NCI-H2227 treated with DMSO at 0.1 percent for 48 hours (cell line): Measurements from ENCODE around the gene FRYL.
"Not testable (repeated sequence)": the region's sequence is repeated elsewhere in the genome, so short reads cannot be mapped to it uniquely, and the experiment has no call there.

Source experiments
- DNase-seq: peaks from one replicate; lab custom pipeline; 2025; lab: John Stamatoyannopoulos, UW

The FRYL gene

GRCh38 chr4:48484494-48485168, 295.4 kb downstream of the FRYL start:
- no peak for DNase-seq

GRCh38 chr4:48483777-48484493, 296.1 kb downstream of the FRYL start:
- no peak for DNase-seq

GRCh38 chr4:48483006-48483776, 296.9 kb downstream of the FRYL start, which contains the start of gene SLC10A4:
TSS of gene SLC10A4 (plus strand) at chr4:48483343. CDS start at chr4:48483562, 219 bp downstream.
- peak; percentile 33 for DNase-seq

- no peak for DNase-seq
These were observed 298.5 kb downstream of the FRYL start for GRCh38 chr4:48481581-48481980.

- DNase-seq = no peak
These were observed 301.8 kb downstream of the FRYL start for GRCh38 chr4:48478273-48478672.

- DNase-seq = no peak
These were observed 304.3 kb downstream of the FRYL start for GRCh38 chr4:48475770-48476169.

GRCh38 chr4:48472794-48473193, 307.3 kb downstream of the FRYL start:
- DNase-seq = no peak

- DNase-seq = peak; percentile 38
These were observed 309.5 kb downstream of the FRYL start for GRCh38 chr4:48470570-48470969.

- no peak for DNase-seq
These were observed 309.9 kb downstream of the FRYL start for GRCh38 chr4:48470137-48470536.

- no peak for DNase-seq
These were observed 312.2 kb downstream of the FRYL start for GRCh38 chr4:48467891-48468290.

GRCh38 chr4:48467442-48467841, 312.6 kb downstream of the FRYL start:
- DNase-seq = no peak

- DNase-seq = peak; percentile 20
These were observed 317.7 kb downstream of the FRYL start for GRCh38 chr4:48462363-48462762.

GRCh38 chr4:48461000-48461399, 319.1 kb downstream of the FRYL start:
- DNase-seq = no peak

- no peak for DNase-seq
These were observed 325.5 kb downstream of the FRYL start for GRCh38 chr4:48454591-48454990.

GRCh38 chr4:48451656-48452055, 328.4 kb downstream of the FRYL start:
- not testable (repeated sequence) for DNase-seq

GRCh38 chr4:48450740-48451139, 329.3 kb downstream of the FRYL start:
- DNase-seq = no peak

GRCh38 chr4:48449151-48449550, 330.9 kb downstream of the FRYL start:
- no peak for DNase-seq
